ENCODE data around the gene HNRNPA2B1.

DNA sequence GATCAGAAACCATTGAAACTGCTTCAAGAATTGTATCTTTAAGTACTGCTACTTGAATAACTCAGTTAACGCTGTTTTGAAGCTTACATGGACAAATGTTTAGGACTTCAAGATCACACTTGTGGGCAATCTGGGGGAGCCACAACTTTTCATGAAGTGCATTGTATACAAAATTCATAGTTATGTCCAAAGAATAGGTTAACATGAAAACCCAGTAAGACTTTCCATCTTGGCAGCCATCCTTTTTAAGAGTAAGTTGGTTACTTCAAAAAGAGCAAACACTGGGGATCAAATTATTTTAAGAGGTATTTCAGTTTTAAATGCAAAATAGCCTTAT, 14.7 kb downstream of the HNRNPA2B1 start:
- TF ChIP-seq, protein P1, sequence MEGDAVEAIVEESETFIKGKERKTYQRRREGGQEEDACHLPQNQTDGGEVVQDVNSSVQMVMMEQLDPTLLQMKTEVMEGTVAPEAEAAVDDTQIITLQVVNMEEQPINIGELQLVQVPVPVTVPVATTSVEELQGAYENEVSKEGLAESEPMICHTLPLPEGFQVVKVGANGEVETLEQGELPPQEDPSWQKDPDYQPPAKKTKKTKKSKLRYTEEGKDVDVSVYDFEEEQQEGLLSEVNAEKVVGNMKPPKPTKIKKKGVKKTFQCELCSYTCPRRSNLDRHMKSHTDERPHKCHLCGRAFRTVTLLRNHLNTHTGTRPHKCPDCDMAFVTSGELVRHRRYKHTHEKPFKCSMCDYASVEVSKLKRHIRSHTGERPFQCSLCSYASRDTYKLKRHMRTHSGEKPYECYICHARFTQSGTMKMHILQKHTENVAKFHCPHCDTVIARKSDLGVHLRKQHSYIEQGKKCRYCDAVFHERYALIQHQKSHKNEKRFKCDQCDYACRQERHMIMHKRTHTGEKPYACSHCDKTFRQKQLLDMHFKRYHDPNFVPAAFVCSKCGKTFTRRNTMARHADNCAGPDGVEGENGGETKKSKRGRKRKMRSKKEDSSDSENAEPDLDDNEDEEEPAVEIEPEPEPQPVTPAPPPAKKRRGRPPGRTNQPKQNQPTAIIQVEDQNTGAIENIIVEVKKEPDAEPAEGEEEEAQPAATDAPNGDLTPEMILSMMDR (conservative IDR thresholded peaks at IDR 0.05; ENCODE audit: low read length), result no peak
- no peak for TF ChIP-seq EZH2phosphoT487 (IDR thresholded peaks at IDR 0.05; ENCODE audit: borderline replicate concordance, low read depth, low read length)

All from OCI-LY7 (cell line).